ENCODE data around the gene OVCA2. TPM values are rescaled to one million over a fixed set of nuclear protein-coding genes. Genes with fewer than 3 reads are reported as not detected.

Gene OVCA2
- 24.3 TPM for polyA plus RNA-seq (2013, experiment 1 of 4)
- polyA plus RNA-seq (2013, experiment 2 of 4): 21.0 TPM
- polyA plus RNA-seq (2013, experiment 3 of 4): 23.4 TPM
- polyA plus RNA-seq (2013, experiment 4 of 4): 29.3 TPM

GRCh38 chr17:2041561-2042389 is at the start of gene OVCA2:
TSS of gene OVCA2 (plus strand) at chr17:2042022. CDS start at chr17:2042048, 26 bp downstream.
- 0% methylated on average over 93 of the region's 93 CpGs for WGBS, 2 experiments
- H3K4me1 ChIP-seq (ENCODE audit: control insufficient read depth, insufficient read depth, low read length): peaks cover 7% of the 10 kb centered on the region
- no peaks in the 10 kb centered on the region for H3K9me3 ChIP-seq (ENCODE audit: control insufficient read depth, low read length)
- H3K27ac ChIP-seq (ENCODE audit: insufficient read depth, low read depth, low read length, poor library complexity, severe bottlenecking): peak within 1 kb of the TSS; percentile 62
- peaks cover 8% of the 10 kb centered on the region for H3K36me3 ChIP-seq (ENCODE audit: control insufficient read depth, insufficient read depth, low read length)
- H3K27me3 ChIP-seq (ENCODE audit: control insufficient read depth, insufficient read depth, low read length, poor library complexity, severe bottlenecking): peaks cover 3% of the 10 kb centered on the region
- peak within 1 kb of the TSS; percentile 73 for H3K4me3 ChIP-seq (ENCODE audit: insufficient read depth, low read depth, low read length)

GRCh38 chr17:1992541-1992940 is 49.3 kb upstream of the OVCA2 start:
- H3K27me3 ChIP-seq (ENCODE audit: control insufficient read depth, insufficient read depth, low read length, poor library complexity, severe bottlenecking): no peaks in the 10 kb centered on the region
- WGBS, 2 experiments: 83 to 85% methylated on average over 10 of the region's 10 CpGs
- no peaks in the 10 kb centered on the region for H3K36me3 ChIP-seq (ENCODE audit: control insufficient read depth, insufficient read depth, low read length)
- no peak overlapping the region for H3K4me3 ChIP-seq (ENCODE audit: insufficient read depth, low read depth, low read length)
- no peaks in the 10 kb centered on the region for H3K9me3 ChIP-seq (ENCODE audit: control insufficient read depth, low read length)
- H3K4me1 ChIP-seq (ENCODE audit: control insufficient read depth, insufficient read depth, low read length): peaks cover 21% of the 10 kb centered on the region
- no peak overlapping the region for H3K27ac ChIP-seq (ENCODE audit: insufficient read depth, low read depth, low read length, poor library complexity, severe bottlenecking)

GRCh38 chr17:1994707-1995106 is 47.1 kb upstream of the OVCA2 start:
- WGBS, 2 experiments: 91% methylated on average over 4 of the region's 4 CpGs
- no peak overlapping the region for H3K27ac ChIP-seq (ENCODE audit: insufficient read depth, low read depth, low read length, poor library complexity, severe bottlenecking)
- H3K9me3 ChIP-seq (ENCODE audit: control insufficient read depth, low read length): no peaks in the 10 kb centered on the region
- no peak overlapping the region for H3K4me3 ChIP-seq (ENCODE audit: insufficient read depth, low read depth, low read length)
- H3K4me1 ChIP-seq (ENCODE audit: control insufficient read depth, insufficient read depth, low read length): peaks cover 25% of the 10 kb centered on the region
- H3K36me3 ChIP-seq (ENCODE audit: control insufficient read depth, insufficient read depth, low read length): no peaks in the 10 kb centered on the region
- peaks cover 10% of the 10 kb centered on the region for H3K27me3 ChIP-seq (ENCODE audit: control insufficient read depth, insufficient read depth, low read length, poor library complexity, severe bottlenecking)

- no peak overlapping the region for H3K4me3 ChIP-seq (ENCODE audit: insufficient read depth, low read depth, low read length)
- peaks cover 32% of the 10 kb centered on the region for H3K4me1 ChIP-seq (ENCODE audit: control insufficient read depth, insufficient read depth, low read length)
- no peaks in the 10 kb centered on the region for H3K9me3 ChIP-seq (ENCODE audit: control insufficient read depth, low read length)
- no peak overlapping the region for H3K27ac ChIP-seq (ENCODE audit: insufficient read depth, low read depth, low read length, poor library complexity, severe bottlenecking)
- WGBS, 2 experiments: 93 to 94% methylated on average over 16 of the region's 16 CpGs
- H3K36me3 ChIP-seq (ENCODE audit: control insufficient read depth, insufficient read depth, low read length): no peaks in the 10 kb centered on the region
- H3K27me3 ChIP-seq (ENCODE audit: control insufficient read depth, insufficient read depth, low read length, poor library complexity, severe bottlenecking): peaks cover 10% of the 10 kb centered on the region
Observed at GRCh38 chr17:1995321-1995892, 46.4 kb upstream of the OVCA2 start.

- no peak overlapping the region for H3K4me3 ChIP-seq (ENCODE audit: insufficient read depth, low read depth, low read length)
- no peaks in the 10 kb centered on the region for H3K9me3 ChIP-seq (ENCODE audit: control insufficient read depth, low read length)
- WGBS, 2 experiments: 75 to 77% methylated on average over 13 of the region's 14 CpGs
- peaks cover 10% of the 10 kb centered on the region for H3K27me3 ChIP-seq (ENCODE audit: control insufficient read depth, insufficient read depth, low read length, poor library complexity, severe bottlenecking)
- H3K4me1 ChIP-seq (ENCODE audit: control insufficient read depth, insufficient read depth, low read length): peaks cover 33% of the 10 kb centered on the region
- no peaks in the 10 kb centered on the region for H3K36me3 ChIP-seq (ENCODE audit: control insufficient read depth, insufficient read depth, low read length)
- H3K27ac ChIP-seq (ENCODE audit: insufficient read depth, low read depth, low read length, poor library complexity, severe bottlenecking): no peak overlapping the region
Observed at GRCh38 chr17:1995907-1996799, 45.7 kb upstream of the OVCA2 start.

GRCh38 chr17:1996800-1997288 is 45.0 kb upstream of the OVCA2 start:
- Histone ChIP-seq H3K4me3 (ENCODE audit: insufficient read depth, low read depth, low read length) (no peak overlapping the region), H3K9me3 (ENCODE audit: control insufficient read depth, low read length) (no peaks in the 10 kb centered on the region), H3K4me1 (ENCODE audit: control insufficient read depth, insufficient read depth, low read length) (peaks cover 33% of the 10 kb centered on the region), H3K27ac (ENCODE audit: insufficient read depth, low read depth, low read length, poor library complexity, severe bottlenecking) (no peak overlapping the region), H3K36me3 (ENCODE audit: control insufficient read depth, insufficient read depth, low read length) (no peaks in the 10 kb centered on the region), H3K27me3 (ENCODE audit: control insufficient read depth, insufficient read depth, low read length, poor library complexity, severe bottlenecking) (peaks cover 10% of the 10 kb centered on the region)
- 75 to 78% methylated on average over 9 of the region's 9 CpGs for WGBS, 2 experiments

- Histone ChIP-seq H3K4me1 (ENCODE audit: control insufficient read depth, insufficient read depth, low read length) (peaks cover 33% of the 10 kb centered on the region), H3K4me3 (ENCODE audit: insufficient read depth, low read depth, low read length) (no peak overlapping the region), H3K36me3 (ENCODE audit: control insufficient read depth, insufficient read depth, low read length) (no peaks in the 10 kb centered on the region), H3K27ac (ENCODE audit: insufficient read depth, low read depth, low read length, poor library complexity, severe bottlenecking) (no peak overlapping the region), H3K27me3 (ENCODE audit: control insufficient read depth, insufficient read depth, low read length, poor library complexity, severe bottlenecking) (peaks cover 10% of the 10 kb centered on the region), H3K9me3 (ENCODE audit: control insufficient read depth, low read length) (no peaks in the 10 kb centered on the region)
- 34% methylated on average over 22 of the region's 22 CpGs for WGBS, 2 experiments
Observed at GRCh38 chr17:1997289-1997926, 44.4 kb upstream of the OVCA2 start.

- H3K4me1 ChIP-seq (ENCODE audit: control insufficient read depth, insufficient read depth, low read length): peaks cover 39% of the 10 kb centered on the region
- no peaks in the 10 kb centered on the region for H3K36me3 ChIP-seq (ENCODE audit: control insufficient read depth, insufficient read depth, low read length)
- H3K4me3 ChIP-seq (ENCODE audit: insufficient read depth, low read depth, low read length): peak overlapping the region; percentile 30
- H3K9me3 ChIP-seq (ENCODE audit: control insufficient read depth, low read length): no peaks in the 10 kb centered on the region
- H3K27ac ChIP-seq (ENCODE audit: insufficient read depth, low read depth, low read length, poor library complexity, severe bottlenecking): no peak overlapping the region
- WGBS, 2 experiments: 3% methylated on average over 92 of the region's 92 CpGs
- H3K27me3 ChIP-seq (ENCODE audit: control insufficient read depth, insufficient read depth, low read length, poor library complexity, severe bottlenecking): peaks cover 10% of the 10 kb centered on the region
Observed at GRCh38 chr17:1997927-1998742, 43.7 kb upstream of the OVCA2 start.

All from ectodermal cell (in vitro differentiated cells).